HUES6 (cell line): Measurements from ENCODE around the gene DCDC2C.
"Not testable (repeated sequence)": the region's sequence is repeated elsewhere in the genome, so short reads cannot be mapped to it uniquely, and the experiment has no call there.

ENCODE experiments used
- H3K27ac ChIP-seq: 2 replicates; pipeline ENCODE4 v1.7.0; 2013; ENCODE audit warnings: low read depth, mild to moderate bottlenecking, low read length, inconsistent platforms
- H3K27me3 ChIP-seq: 2 replicates; pipeline ENCODE4 v1.6.1; 2013; ENCODE audit warnings: low read length; ENCODE audit not compliant: control insufficient read depth, insufficient read depth
- H3K36me3 ChIP-seq: 2 replicates; pipeline ENCODE4 v1.6.1; 2013; ENCODE audit warnings: low read length; ENCODE audit not compliant: control insufficient read depth, insufficient read depth
- H3K4me1 ChIP-seq: 2 replicates; pipeline ENCODE4 v1.6.1; 2013; ENCODE audit warnings: low read length; ENCODE audit not compliant: control insufficient read depth, insufficient read depth
- H3K4me3 ChIP-seq: 2 replicates; pipeline ENCODE4 v1.5.1; 2013; ENCODE audit warnings: low read depth, low read length
- H3K9ac ChIP-seq: one replicate; pipeline ENCODE4 v1.6.1; 2013; ENCODE audit warnings: mild to moderate bottlenecking, low read length
- H3K9me3 ChIP-seq: 2 replicates; pipeline ENCODE4 v1.6.1; 2013; ENCODE audit warnings: low read depth, low read length; ENCODE audit not compliant: control insufficient read depth, insufficient read depth

Gene DCDC2C

DNA sequence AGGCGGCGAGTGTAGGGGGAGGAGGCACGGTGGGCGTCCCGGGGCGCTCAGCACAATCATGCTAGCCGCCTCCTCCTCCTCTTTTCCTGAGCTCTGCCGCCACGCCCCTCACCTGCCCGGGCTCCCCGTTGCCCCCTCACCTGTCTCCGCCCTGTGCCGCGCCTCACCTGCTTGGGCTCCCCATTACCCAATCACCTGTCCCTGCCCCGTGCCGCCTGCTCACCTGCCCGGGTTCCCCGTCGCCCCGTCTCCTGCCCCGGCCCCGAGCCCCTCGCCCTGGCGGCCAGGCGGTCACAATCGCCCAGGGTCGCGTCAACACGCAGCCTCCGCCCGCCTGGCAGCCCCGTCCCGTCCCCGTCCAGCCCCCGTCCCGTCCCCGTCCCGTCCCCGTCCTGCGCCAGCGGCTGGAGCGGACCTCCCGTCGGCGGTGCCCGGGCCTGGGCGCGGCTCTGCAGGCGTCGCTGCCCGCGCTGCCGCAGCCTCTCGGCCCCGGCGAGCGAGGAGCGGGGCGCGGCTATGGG, at the start of gene DCDC2C:
Gene DCDC2C (plus strand): TSS at position 340 of the 521 bp plus-strand sequence. CDS start 177 bp downstream, at position 517.
- H3K27me3 ChIP-seq, result peaks cover 39% of the 10 kb centered on the region
- no peaks in the 10 kb centered on the region for H3K4me1 ChIP-seq
- no peak within 1 kb of the TSS for H3K9ac ChIP-seq
- H3K4me3 ChIP-seq, result peak within 1 kb of the TSS; percentile 52
- no peaks in the 10 kb centered on the region for H3K36me3 ChIP-seq
- H3K9me3 ChIP-seq, result no peaks in the 10 kb centered on the region
- no peak within 1 kb of the TSS for H3K27ac ChIP-seq

DNA sequence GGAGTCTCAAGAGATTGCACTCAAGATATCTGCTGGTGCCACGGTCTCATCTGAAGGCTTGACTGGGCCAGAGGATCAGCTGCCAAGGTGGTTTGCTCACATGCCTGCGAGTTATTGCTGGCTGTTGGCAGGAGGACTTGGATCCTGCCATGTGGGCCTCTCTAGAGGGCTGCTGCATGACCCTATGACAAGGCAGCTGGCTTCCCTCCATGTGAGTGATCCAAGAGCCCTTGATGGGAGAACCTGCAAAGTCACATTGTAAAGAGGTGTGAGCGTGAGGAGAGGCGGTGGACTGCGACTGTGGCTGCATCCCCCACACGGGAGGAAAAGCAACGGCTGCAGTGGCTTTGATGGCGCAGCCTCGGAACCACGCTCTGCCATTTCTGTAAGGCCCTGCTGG, 49.4 kb upstream of the DCDC2C start:
- Histone ChIP-seq H3K27ac (no peak overlapping the region), H3K9me3 (no peaks in the 10 kb centered on the region), H3K4me3 (no peak overlapping the region), H3K9ac (no peak overlapping the region), H3K27me3 (peaks cover 6% of the 10 kb centered on the region; the same call in 1 of the 2 replicates), H3K4me1 (peaks cover 35% of the 10 kb centered on the region), H3K36me3 (no peaks in the 10 kb centered on the region)

- H3K9ac ChIP-seq, result no peak overlapping the region
- H3K9me3 ChIP-seq, result no peaks in the 10 kb centered on the region
- no peak overlapping the region for H3K27ac ChIP-seq
- peaks cover 6% of the 10 kb centered on the region; the same call in 1 of the 2 replicates for H3K27me3 ChIP-seq
- no peaks in the 10 kb centered on the region for H3K36me3 ChIP-seq
- H3K4me3 ChIP-seq, result no peak overlapping the region
- peaks cover 41% of the 10 kb centered on the region for H3K4me1 ChIP-seq
Observed at GRCh38 chr2:3654531-3655225, 48.7 kb upstream of the DCDC2C start.

DNA sequence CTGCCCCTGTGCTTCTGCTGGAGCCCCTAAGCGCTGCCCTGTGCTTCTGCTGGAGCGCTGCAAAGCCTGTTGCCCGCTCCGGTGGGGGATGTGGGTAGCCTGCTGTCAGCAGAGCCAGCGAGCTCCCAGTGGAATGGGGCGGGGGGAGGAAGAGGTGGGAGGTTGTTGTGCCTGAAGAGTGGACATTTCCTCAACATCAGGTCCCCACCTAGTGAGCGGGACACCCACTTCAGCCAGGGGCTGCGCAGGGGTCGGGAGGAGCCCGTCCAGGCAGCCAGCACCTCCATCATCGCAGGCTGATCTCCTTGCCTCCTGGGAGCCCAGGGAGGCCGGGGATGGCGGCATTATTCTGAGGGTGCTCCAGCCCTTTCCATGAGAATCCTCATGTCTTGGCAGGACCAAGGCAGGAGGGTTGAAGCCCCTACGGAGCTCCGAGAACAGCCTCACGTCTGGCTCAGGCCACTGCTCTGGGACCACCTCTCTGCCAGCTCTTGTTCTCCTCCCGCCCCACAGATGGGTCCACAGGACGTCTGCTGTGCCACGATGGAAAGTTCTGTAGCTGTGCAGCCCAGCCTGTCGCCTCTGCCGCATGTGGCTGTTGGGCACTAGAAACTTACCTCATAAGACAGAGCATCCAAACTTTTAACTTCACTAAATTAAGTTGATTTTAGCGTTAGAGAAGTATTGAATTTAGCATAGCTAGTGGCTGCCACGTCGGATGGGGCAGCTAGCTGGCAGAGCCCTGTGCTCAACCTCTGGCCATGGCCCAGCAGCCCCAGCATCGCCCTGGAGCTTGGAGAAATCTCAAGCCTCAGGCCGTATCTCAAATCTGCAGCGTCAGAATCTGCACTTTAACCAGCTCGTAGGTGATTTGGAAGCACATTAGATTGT, 47.3 kb upstream of the DCDC2C start:
- Histone ChIP-seq H3K4me1 (peaks cover 43% of the 10 kb centered on the region), H3K4me3 (no peak overlapping the region), H3K27ac (no peak overlapping the region), H3K9ac (no peak overlapping the region), H3K9me3 (no peaks in the 10 kb centered on the region), H3K36me3 (no peaks in the 10 kb centered on the region), H3K27me3 (peaks cover 6% of the 10 kb centered on the region; the same call in 1 of the 2 replicates)

GRCh38 chr2:3656762-3657721, 46.3 kb upstream of the DCDC2C start:
- H3K27ac ChIP-seq, result no peak overlapping the region
- no peaks in the 10 kb centered on the region; the same call in 1 of the 2 replicates for H3K27me3 ChIP-seq

GRCh38 chr2:3657881-3658280, 45.5 kb upstream of the DCDC2C start, which contains the start of gene ALLC:
TSS of gene ALLC (plus strand) at chr2:3658200. CDS start at chr2:3671158, 12,958 bp downstream.
- H3K4me3 ChIP-seq, result no peak within 1 kb of the TSS
- H3K9me3 ChIP-seq, result no peaks in the 10 kb centered on the region
- H3K36me3 ChIP-seq, result no peaks in the 10 kb centered on the region
- peaks cover 32% of the 10 kb centered on the region for H3K4me1 ChIP-seq
- H3K9ac ChIP-seq, result no peak within 1 kb of the TSS
- no peak within 1 kb of the TSS for H3K27ac ChIP-seq
- no peaks in the 10 kb centered on the region for H3K27me3 ChIP-seq

More at GRCh38 chr2:3656762-3657721, 46.3 kb upstream of the DCDC2C start:
- Histone ChIP-seq H3K36me3 (no peaks in the 10 kb centered on the region), H3K9me3 (no peaks in the 10 kb centered on the region), H3K4me1 (peaks cover 36% of the 10 kb centered on the region), H3K4me3 (no peak overlapping the region), H3K9ac (no peak overlapping the region)

DNA sequence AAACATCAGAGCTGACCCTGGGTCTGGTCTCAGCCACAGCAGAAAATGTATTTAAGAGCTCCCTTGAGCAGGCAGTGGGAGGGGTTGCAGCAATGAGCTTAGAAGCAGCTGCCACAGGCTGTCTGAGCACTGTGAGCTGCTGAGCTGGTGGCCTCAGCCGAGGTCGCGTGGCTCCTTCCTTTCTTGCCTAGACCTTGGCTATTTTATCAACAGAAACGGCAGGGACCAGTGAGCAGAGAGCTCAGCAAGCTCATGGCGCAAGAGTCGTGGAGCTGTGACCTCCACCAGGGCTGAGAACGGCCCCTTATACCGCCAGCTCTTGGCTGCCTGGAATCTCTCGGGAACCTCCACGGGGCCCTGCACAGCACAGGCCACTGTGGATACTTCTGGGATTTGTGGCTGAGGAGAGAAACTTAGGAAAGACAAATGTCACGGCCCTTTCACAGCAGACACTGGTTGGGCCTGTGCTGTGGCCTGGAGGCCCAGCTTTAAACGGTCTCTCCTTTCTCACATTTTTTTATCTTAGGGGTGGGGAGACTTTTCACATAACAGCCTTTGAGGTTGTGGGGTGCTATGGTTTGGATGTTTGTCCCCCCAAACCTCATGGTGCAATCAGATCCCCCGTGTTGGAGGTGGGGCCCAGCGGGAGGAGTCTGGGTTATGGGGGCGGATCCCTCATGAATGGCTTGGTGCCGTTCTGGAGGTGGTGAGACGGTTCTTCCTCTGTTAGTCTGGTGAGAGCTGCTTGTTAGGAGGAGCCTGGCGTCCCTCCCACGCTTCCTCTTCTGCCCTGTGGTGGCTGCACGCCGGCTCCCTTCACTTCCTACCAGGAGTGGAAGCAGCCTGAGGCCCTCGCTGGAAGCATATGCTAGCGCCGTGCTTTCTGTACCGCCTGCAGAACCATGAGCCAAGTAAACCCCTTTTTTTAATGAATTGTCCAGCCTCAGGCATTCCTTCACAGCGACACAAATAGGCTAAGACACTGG, 43.6 kb upstream of the DCDC2C start:
- Histone ChIP-seq H3K27me3 (no peaks in the 10 kb centered on the region), H3K36me3 (no peaks in the 10 kb centered on the region), H3K9me3 (no peaks in the 10 kb centered on the region), H3K27ac (0 out of 2 replicates have a peak overlapping the region, but pooled peaks have one; percentile 9), H3K9ac (peak overlapping the region; percentile 17), H3K4me3 (no peak overlapping the region), H3K4me1 (peaks cover 32% of the 10 kb centered on the region)

- H3K27me3 ChIP-seq, H3K36me3 ChIP-seq, H3K4me3 ChIP-seq, H3K27ac ChIP-seq, H3K9ac ChIP-seq, H3K9me3 ChIP-seq: not testable (repeated sequence)
- H3K4me1 ChIP-seq, result peaks cover 32% of the 10 kb centered on the region
Observed at GRCh38 chr2:3660640-3661039, 42.7 kb upstream of the DCDC2C start.

DNA sequence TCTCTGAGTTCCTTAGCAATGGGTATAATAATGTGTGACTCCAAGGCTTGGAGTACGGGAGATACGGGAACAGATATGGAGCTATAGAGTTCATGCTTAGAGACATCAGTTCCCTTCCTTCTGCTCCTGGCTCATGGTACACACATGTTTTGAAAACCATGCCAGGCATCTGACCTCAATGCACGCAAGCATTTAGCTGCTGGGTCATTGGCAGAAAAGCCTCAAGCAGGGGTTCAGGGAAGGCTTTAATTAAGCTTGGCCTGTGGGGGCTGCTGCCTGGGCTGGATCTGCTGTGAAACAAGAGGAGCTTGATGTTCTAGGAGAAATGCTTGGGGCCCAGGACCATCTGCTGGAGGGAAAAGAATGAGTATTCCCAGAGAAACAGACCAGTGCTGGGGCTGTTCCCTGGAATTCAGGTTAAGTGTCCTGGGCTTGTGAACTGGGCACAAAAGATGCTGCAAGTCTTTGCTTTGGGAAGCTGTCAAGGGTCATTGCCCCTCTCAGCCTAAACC, 42.2 kb upstream of the DCDC2C start:
- H3K36me3 ChIP-seq, result no peaks in the 10 kb centered on the region
- no peak overlapping the region for H3K9ac ChIP-seq
- H3K4me1 ChIP-seq, result peaks cover 31% of the 10 kb centered on the region
- no peak overlapping the region for H3K4me3 ChIP-seq
- no peak overlapping the region for H3K27ac ChIP-seq
- H3K27me3 ChIP-seq, result no peaks in the 10 kb centered on the region
- peaks cover 2% of the 10 kb centered on the region; the same call in 1 of the 2 replicates for H3K9me3 ChIP-seq
